ENCODE data around the gene CELF2. TPM values are rescaled to one million over a fixed set of nuclear protein-coding genes. Genes with fewer than 3 reads are reported as not detected.

Gene CELF2
- total RNA-seq, 2 experiments from 2014 or later = 197 to 205 TPM

DNA sequence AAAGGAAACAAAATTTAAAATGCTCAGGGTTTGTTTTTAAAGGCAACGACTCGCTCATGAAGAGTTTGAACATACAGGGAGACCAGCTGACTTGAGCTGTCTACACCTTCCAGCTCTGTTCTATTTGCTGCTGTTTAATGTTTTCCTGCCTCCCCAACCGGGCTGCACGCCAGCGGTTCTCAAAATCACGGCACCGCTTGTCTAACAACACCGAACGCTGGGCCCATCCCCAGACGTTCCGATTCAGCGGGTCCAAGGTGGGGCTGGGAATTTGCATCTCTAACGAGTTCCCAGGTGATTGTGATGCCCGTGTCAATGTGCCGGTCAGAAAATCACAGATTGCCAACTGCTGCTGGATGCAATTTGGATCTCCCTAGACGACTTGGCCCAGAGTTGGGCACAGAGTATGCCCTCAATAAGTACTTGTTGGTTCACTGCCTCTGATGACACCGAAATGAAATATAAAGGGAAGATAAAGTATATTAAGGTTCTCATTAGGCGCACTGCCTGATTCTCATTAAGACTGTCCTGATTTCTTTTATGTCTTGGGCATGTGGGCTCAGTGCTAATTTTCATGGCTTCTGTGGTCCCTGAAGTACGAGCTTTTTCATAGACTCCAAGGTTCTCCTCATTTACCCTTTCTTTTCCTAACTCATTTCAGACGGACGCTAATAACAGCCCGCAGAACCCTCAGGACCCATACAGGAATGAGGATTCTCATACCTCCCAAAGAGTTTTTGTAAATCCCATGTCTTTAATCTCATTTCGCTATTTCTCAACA is 28.5 kb downstream of the CELF2 start:
- ATAC-seq (ENCODE audit: poor library complexity) = no peak
- no peaks in the 10 kb centered on the region for H3K9me3 Mint-ChIP-seq
- Histone ChIP-seq H3K27ac (ENCODE audit: low read depth in 1 of 2, low read length in 2 of 2) (no peak overlapping the region), H3K4me3 (ENCODE audit: low read length) (no peak overlapping the region), H3K36me3 (ENCODE audit: insufficient read depth, low read length) (no peaks in the 10 kb centered on the region), H3K9me3 (ENCODE audit: control insufficient read depth in 1 of 2, insufficient read depth in 1 of 2, low read length in 2 of 2) (no peaks in the 10 kb centered on the region), H3K27me3 (ENCODE audit: control insufficient read depth in 1 of 2, insufficient read depth in 2 of 2, low read length in 2 of 2) (peaks cover 0 to 3% of the 10 kb centered on the region in 2 experiments), H3K4me1 (ENCODE audit: insufficient read depth, low read length) (no peaks in the 10 kb centered on the region)
- intact Hi-C loops (cut with DNase I, micrococcal nuclease) = no loop called here
- TF ChIP-seq, protein P1, sequence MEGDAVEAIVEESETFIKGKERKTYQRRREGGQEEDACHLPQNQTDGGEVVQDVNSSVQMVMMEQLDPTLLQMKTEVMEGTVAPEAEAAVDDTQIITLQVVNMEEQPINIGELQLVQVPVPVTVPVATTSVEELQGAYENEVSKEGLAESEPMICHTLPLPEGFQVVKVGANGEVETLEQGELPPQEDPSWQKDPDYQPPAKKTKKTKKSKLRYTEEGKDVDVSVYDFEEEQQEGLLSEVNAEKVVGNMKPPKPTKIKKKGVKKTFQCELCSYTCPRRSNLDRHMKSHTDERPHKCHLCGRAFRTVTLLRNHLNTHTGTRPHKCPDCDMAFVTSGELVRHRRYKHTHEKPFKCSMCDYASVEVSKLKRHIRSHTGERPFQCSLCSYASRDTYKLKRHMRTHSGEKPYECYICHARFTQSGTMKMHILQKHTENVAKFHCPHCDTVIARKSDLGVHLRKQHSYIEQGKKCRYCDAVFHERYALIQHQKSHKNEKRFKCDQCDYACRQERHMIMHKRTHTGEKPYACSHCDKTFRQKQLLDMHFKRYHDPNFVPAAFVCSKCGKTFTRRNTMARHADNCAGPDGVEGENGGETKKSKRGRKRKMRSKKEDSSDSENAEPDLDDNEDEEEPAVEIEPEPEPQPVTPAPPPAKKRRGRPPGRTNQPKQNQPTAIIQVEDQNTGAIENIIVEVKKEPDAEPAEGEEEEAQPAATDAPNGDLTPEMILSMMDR (IDR thresholded peaks at IDR 0.05) = no peak
- no peak overlapping the region for H3K4me3 Mint-ChIP-seq
- DNase-seq = no peak
- POLR2A ChIA-PET = no interaction called here
- H3K36me3 Mint-ChIP-seq (ENCODE audit: low read depth) = no peaks in the 10 kb centered on the region
- peaks cover 7% of the 10 kb centered on the region for H3K4me1 Mint-ChIP-seq (ENCODE audit: low read depth)
- H3K27ac Mint-ChIP-seq = no peak overlapping the region
- no peaks in the 10 kb centered on the region for H3K27me3 Mint-ChIP-seq
- CTCF ChIA-PET = no interaction called here

DNA sequence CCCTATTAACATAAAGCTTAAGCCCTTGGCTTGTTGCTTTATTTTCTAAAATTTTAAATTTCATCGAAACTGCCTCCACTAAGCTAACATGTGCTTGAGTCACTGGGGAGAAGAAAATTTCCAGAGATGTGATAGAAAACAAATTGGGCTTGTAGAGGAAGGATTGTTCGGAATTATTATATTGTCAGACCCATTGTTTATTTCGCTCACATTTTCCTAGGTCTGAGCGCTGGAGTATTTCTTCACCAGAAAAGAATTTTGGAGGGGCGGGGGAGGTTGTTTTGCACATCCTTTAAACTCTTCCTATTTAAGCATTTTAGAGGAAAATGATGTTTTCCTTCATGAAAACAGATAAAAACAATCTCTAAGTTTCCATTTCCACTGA is 29.1 kb downstream of the CELF2 start:
- no peaks in the 10 kb centered on the region for H3K27me3 Mint-ChIP-seq
- H3K9me3 ChIP-seq (ENCODE audit: control insufficient read depth in 1 of 2, insufficient read depth in 1 of 2, low read length in 2 of 2) = no peaks in the 10 kb centered on the region
- H3K36me3 Mint-ChIP-seq (ENCODE audit: low read depth) = no peaks in the 10 kb centered on the region
- ChIA-PET CTCF (interaction anchor here (1.5 kb wide), 1 partner anchor 10 kb away, joined by 3 read pairs; no protein-coding TSS in a partner anchor), POLR2A (no interaction called here)
- no peaks in the 10 kb centered on the region for H3K4me1 ChIP-seq (ENCODE audit: insufficient read depth, low read length)
- no peak for DNase-seq
- no peak overlapping the region for H3K27ac ChIP-seq (ENCODE audit: low read depth in 1 of 2, low read length in 2 of 2)
- intact Hi-C loops (cut with DNase I, micrococcal nuclease) = no loop called here
- no peaks in the 10 kb centered on the region for H3K36me3 ChIP-seq (ENCODE audit: insufficient read depth, low read length)
- H3K4me3 ChIP-seq (ENCODE audit: low read length) = no peak overlapping the region
- H3K27ac Mint-ChIP-seq = no peak overlapping the region
- H3K27me3 ChIP-seq (ENCODE audit: control insufficient read depth in 1 of 2, insufficient read depth in 2 of 2, low read length in 2 of 2) = peaks cover 0 to 3% of the 10 kb centered on the region in 2 experiments
- no peaks in the 10 kb centered on the region for H3K9me3 Mint-ChIP-seq
- no peak for ATAC-seq (ENCODE audit: poor library complexity)
- peaks cover 11% of the 10 kb centered on the region for H3K4me1 Mint-ChIP-seq (ENCODE audit: low read depth)
- TF ChIP-seq, protein P1 (IDR thresholded peaks at IDR 0.05) = no peak
- no peak overlapping the region for H3K4me3 Mint-ChIP-seq

DNA sequence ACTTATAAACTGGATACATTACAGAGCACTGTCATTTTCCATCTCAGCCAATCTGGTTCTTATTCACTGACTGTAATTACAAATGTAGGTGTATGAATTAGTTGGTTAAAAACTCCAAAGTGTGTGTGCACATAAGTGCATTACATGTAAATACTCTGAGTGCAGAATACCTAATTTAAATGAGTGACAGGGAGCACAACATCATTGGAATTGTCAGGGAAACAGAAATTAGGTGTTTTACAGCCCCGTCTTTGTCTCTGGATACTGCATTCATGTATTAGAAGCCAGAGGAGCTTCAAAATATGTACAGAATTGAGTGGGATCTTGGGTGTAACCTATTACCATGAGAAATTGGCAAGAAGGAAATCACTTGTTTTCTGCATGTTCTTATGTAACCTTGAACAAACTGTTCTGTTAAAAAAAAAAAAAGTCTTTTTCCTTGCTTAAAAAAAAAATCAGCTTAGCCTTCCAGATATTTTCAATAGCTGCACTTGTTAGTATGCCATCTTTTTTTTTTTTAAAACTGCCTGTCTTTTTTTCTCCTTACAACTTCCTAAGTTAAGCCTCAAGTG is 31.1 kb downstream of the CELF2 start:
- TF ChIP-seq, protein P1 (IDR thresholded peaks at IDR 0.05) = no peak
- DNase-seq (no peak), ATAC-seq (ENCODE audit: poor library complexity) (no peak)
- no peaks in the 10 kb centered on the region for H3K36me3 Mint-ChIP-seq (ENCODE audit: low read depth)
- H3K4me3 Mint-ChIP-seq = no peak overlapping the region
- no peaks in the 10 kb centered on the region for H3K27me3 ChIP-seq (ENCODE audit: control insufficient read depth in 1 of 2, insufficient read depth in 2 of 2, low read length in 2 of 2)
- H3K27ac Mint-ChIP-seq = no peak overlapping the region
- CTCF ChIA-PET = no interaction called here
- no peaks in the 10 kb centered on the region for H3K4me1 ChIP-seq (ENCODE audit: insufficient read depth, low read length)
- intact Hi-C loops (cut with DNase I, micrococcal nuclease) = no loop called here
- POLR2A ChIA-PET = no interaction called here
- no peaks in the 10 kb centered on the region for H3K9me3 Mint-ChIP-seq
- H3K36me3 ChIP-seq (ENCODE audit: insufficient read depth, low read length) = no peaks in the 10 kb centered on the region
- no peaks in the 10 kb centered on the region for H3K27me3 Mint-ChIP-seq
- H3K9me3 ChIP-seq (ENCODE audit: control insufficient read depth in 1 of 2, insufficient read depth in 1 of 2, low read length in 2 of 2) = no peaks in the 10 kb centered on the region
- H3K4me1 Mint-ChIP-seq (ENCODE audit: low read depth) = peaks cover 11% of the 10 kb centered on the region
- H3K4me3 ChIP-seq (ENCODE audit: low read length) = no peak overlapping the region
- H3K27ac ChIP-seq (ENCODE audit: low read depth in 1 of 2, low read length in 2 of 2) = no peak overlapping the region
